ENCODE data around the gene ACSM6. TPM values are rescaled to one million over a fixed set of nuclear protein-coding genes. Genes with fewer than 3 reads are reported as not detected.
A peak's percentile ranks its signal among the peaks of the same experiment; 100 is the strongest.
"Not testable (repeated sequence)": the region's sequence is repeated elsewhere in the genome, so short reads cannot be mapped to it uniquely, and the experiment has no call there.

The ACSM6 gene
- polyA plus RNA-seq, 1 experiment, result not detected

DNA sequence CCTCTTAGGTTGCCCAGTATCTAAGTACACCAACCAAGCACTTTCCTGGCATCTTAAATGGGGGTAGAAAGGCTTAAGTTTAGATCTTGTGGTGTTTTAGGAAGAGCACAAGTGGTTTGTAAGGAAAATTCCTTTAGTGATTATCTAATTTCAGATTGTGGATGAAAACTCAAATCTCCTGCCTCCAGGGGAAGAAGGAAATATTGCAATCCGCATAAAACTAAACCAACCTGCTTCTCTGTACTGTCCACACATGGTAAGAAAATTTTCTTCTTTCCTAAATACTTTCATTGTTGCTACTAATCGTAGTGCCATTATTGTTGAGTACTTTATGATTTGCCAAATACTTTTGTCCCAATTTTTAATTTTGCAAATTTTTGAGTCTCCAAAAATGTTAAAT lies 31.1 kb downstream of the ACSM6 start:
- TF ChIP-seq, protein P1, sequence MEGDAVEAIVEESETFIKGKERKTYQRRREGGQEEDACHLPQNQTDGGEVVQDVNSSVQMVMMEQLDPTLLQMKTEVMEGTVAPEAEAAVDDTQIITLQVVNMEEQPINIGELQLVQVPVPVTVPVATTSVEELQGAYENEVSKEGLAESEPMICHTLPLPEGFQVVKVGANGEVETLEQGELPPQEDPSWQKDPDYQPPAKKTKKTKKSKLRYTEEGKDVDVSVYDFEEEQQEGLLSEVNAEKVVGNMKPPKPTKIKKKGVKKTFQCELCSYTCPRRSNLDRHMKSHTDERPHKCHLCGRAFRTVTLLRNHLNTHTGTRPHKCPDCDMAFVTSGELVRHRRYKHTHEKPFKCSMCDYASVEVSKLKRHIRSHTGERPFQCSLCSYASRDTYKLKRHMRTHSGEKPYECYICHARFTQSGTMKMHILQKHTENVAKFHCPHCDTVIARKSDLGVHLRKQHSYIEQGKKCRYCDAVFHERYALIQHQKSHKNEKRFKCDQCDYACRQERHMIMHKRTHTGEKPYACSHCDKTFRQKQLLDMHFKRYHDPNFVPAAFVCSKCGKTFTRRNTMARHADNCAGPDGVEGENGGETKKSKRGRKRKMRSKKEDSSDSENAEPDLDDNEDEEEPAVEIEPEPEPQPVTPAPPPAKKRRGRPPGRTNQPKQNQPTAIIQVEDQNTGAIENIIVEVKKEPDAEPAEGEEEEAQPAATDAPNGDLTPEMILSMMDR (IDR thresholded peaks at IDR 0.05; ENCODE audit: insufficient read depth, low read depth, low read length), result no peak
- POLR2A ChIA-PET, result no interaction called here
- CTCF ChIA-PET, result interaction anchor here (0.6 to 0.8 kb wide), 2 partner anchors 18 to 52 kb away, joined by 3 read pairs; no protein-coding TSS in a partner anchor
- Histone ChIP-seq H3K27me3 (ENCODE audit: control insufficient read depth, insufficient read depth, low read length) (no peaks in the 10 kb centered on the region), H3K36me3 (ENCODE audit: control insufficient read depth, insufficient read depth, low read length) (no peaks in the 10 kb centered on the region), H3K4me3 (ENCODE audit: low read depth, low read length) (no peak overlapping the region)
- DNase-seq (ENCODE audit: low read depth), result no peak

DNA sequence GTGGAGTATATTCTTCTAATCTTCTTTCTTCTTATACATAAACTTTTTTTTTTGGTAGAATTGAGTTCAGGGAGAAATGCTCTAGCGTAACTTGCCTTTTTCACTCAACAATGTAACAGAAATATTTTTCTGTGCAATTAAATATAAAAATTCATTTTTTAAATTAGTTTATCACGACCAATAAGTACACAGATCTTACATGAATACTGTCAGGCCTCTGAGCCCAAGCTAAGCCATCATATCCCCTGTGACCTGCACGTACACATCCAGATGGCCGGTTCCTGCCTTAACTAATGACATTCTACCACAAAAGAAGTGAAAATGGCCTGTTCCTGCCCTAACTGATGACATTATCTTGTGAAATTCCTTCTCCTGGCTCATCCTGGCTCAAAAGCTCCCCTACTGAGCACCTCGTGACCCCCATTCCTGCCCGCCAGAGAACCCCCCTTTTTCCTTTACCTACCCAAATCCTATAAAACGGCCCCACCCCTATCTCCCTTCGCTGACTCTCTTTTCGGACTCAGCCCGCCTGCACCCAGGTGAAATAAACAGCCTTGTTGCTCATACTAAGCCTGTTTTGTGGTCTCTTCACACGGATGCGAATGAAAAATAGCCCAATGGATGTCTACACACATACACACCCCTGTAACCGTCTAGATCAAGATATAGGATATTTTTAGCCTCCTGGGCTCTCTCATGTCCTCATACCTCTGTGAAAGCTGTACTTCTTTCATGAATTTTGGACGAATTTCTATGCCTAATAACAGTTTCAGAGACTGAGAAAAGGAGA lies 35.1 kb downstream of the ACSM6 start:
- H3K36me3 ChIP-seq (ENCODE audit: control insufficient read depth, insufficient read depth, low read length); POLR2A ChIA-PET; H3K4me3 ChIP-seq (ENCODE audit: low read depth, low read length); DNase-seq (ENCODE audit: low read depth); H3K27me3 ChIP-seq (ENCODE audit: control insufficient read depth, insufficient read depth, low read length): not testable (repeated sequence)
- CTCF ChIA-PET, result interaction anchor here (1.3 to 1.5 kb wide), 2 partner anchors 14 to 17 kb away, joined by 3 to 8 read pairs; no protein-coding TSS in a partner anchor

DNA sequence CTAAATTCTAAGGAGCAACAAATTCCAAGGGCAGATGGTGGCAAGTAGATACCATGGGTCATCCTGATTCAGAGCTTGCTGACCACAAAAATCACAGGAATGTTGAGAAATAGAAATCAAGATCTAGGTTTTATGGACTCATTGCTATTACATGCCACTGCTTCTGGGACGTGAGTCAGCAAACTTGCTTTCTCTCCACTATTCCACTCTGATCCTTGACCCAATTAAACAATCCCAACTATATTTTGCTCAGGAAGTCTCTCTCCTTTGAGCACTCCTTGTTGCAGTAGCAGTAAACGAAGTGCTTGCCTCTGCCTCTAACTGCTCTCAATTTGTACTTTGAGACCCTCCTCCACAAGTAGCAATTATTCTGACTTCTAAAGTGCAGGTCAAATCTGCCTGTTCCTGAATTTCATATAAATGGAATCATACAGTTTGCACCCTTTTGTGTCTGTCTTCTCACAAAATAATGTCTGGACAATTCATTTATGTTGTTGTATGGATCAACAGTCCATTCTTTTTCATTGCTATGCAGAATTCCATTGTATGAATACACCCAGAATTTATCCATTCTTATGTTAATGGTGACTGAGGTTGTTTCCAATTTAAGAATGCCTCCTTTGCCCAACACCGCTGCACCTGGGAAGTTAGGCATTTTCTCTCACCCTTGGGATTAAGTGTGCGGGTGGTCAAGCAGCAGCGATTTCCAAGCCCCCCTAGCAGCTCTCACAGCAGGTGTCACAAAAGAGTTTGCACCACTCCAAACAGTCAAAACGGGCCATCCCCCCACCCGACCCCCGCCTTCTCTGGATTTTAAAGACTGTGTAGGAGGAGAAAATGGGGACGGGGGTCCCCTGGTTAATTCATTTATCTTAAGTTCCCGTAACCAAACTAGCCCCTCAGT lies 35.9 kb downstream of the ACSM6 start:
- no peaks in the 10 kb centered on the region for H3K27me3 ChIP-seq (ENCODE audit: control insufficient read depth, insufficient read depth, low read length)
- DNase-seq (ENCODE audit: low read depth), result peak; percentile 97
- CTCF ChIA-PET, result interaction anchor here (1.3 to 1.5 kb wide), 2 partner anchors 13 to 16 kb away, joined by 3 to 8 read pairs; no protein-coding TSS in a partner anchor
- POLR2A ChIA-PET, result no interaction called here
- H3K36me3 ChIP-seq (ENCODE audit: control insufficient read depth, insufficient read depth, low read length), result peaks cover 5% of the 10 kb centered on the region; the same call in 1 of the 2 replicates
- no peak overlapping the region for H3K4me3 ChIP-seq (ENCODE audit: low read depth, low read length)
- TF ChIP-seq, protein P1 (IDR thresholded peaks at IDR 0.05; ENCODE audit: insufficient read depth, low read depth, low read length), result no peak

DNA sequence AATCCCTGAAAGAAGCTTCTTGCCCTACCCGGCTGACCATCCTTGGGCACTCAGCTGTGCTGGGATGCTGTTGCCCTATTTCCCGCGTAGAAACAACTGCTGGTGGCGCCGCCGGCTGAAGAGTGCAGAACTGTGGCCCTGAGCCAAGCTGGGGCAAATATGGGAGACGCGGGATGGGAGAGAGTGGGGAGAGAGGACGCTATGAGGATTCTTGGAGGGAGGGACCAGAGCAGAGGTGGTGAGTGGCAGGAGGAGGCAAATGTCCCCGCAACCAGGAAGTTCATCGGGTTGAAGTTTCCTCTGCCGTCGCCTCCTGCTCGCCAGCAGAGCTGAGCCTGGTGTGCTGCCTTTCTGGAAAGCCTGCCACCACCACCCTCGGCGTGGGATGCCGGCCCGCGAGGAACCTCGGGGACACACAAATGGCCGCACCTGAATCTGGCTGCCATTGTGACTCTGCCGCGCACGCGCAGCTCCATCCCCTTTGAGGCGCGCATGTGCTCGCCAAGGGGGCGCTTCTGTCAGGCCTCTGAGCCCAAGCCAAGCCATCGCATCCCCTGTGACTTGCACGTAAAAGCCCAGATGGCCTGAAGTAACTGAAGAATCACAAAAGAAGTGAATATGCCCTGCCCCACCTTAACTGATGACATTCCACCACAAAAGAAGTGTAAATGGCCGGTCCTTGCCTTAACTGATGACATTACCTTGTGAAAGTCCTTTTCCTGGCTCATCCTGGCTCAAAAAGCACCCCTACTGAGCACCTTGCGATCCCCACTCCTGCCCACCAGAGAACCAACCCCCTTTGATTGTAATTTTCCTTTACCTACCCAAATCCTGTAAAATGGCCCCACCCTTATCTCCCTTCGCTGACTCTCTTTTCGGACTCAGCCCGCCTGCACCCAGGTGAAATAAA lies 36.9 kb downstream of the ACSM6 start:
- H3K36me3 ChIP-seq (ENCODE audit: control insufficient read depth, insufficient read depth, low read length); H3K4me3 ChIP-seq (ENCODE audit: low read depth, low read length); H3K27me3 ChIP-seq (ENCODE audit: control insufficient read depth, insufficient read depth, low read length); CTCF ChIA-PET; DNase-seq (ENCODE audit: low read depth); POLR2A ChIA-PET: not testable (repeated sequence)

DNA sequence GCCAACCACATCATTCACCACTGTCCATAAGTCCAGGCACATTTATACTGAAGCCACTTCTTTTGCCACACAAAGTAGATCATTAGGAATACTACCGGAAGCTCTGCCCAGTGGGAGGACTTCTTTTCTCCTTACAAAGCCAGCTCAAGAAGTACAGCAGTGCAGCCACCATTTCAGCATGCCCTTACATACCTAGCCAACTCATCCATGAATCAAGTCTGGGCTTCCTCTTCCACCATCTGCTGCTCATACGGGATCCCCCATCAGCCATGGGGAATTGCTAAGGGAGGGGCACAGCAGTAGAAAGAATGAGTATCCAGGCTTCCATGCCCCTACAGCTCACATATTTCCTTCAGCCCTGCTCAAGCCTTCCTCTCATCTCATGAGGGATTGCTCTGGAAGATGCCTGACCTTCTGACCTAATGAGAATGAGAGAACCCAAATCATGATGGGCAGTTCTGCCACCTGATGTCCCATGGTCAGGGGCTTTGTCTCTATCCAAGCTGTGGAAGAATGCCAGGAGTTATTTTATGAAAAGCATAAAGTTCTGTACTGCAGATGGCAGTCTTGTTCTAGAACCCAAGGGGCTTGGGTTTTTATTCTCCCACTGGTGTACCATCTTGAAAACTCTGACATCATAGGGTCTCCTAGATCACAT lies 39.5 kb downstream of the ACSM6 start:
- TF ChIP-seq, protein P1 (IDR thresholded peaks at IDR 0.05; ENCODE audit: insufficient read depth, low read depth, low read length), result no peak
- ChIA-PET CTCF (interaction anchor here (1.5 kb wide), 1 partner anchor 13 kb away, joined by 6 read pairs; no protein-coding TSS in a partner anchor), POLR2A (no interaction called here)
- Histone ChIP-seq H3K36me3 (ENCODE audit: control insufficient read depth, insufficient read depth, low read length) (peaks cover 6% of the 10 kb centered on the region), H3K4me3 (ENCODE audit: low read depth, low read length) (no peak overlapping the region), H3K27me3 (ENCODE audit: control insufficient read depth, insufficient read depth, low read length) (no peaks in the 10 kb centered on the region)
- no peak for DNase-seq (ENCODE audit: low read depth)

All from BJ (cell line).